Bronchial epithelial cell (primary cell): ENCODE results near the gene EPHB1. TPM values are rescaled to one million over a fixed set of nuclear protein-coding genes. Genes with fewer than 3 reads are reported as not detected.

ENCODE experiments used
- DNase-seq: peaks from one replicate; pipeline ENCODE4 v3.0.0-alpha.2; 2010; ENCODE audit warnings: low read depth
- FAIRE-seq: peaks from 2 replicates; lab custom pipeline; 2011; peaks lifted over from hg19 to GRCh38; lab: Jason Lieb, UNC
- H3K27me3 ChIP-seq: 2 replicates; pipeline ENCODE4 v1.5.1; 2011; ENCODE audit warnings: low read length; ENCODE audit not compliant: control insufficient read depth, insufficient read depth
- H3K36me3 ChIP-seq: 2 replicates; pipeline ENCODE4 v1.5.1; 2011; ENCODE audit warnings: low read length; ENCODE audit not compliant: control insufficient read depth, insufficient read depth
- H3K4me3 ChIP-seq: 2 replicates; pipeline ENCODE4 v1.5.1; 2011; ENCODE audit warnings: mild to moderate bottlenecking, low read depth, low read length, control low read depth
- CTCF ChIP-seq: IDR thresholded peaks from 2 replicates; pipeline ENCODE4 v1.5.1; 2011; ENCODE audit warnings: mild to moderate bottlenecking, moderate library complexity, low read length, control low read depth, inconsistent platforms; ENCODE audit not compliant: insufficient read depth, severe bottlenecking
- total RNA-seq: library from RNA; depleted of rRNA; stranded (reverse); fragments of >200 nt; gene quantifications from 2 replicates; pipeline ENCODE4 v1.2.1, GENCODE V29; 2014

The EPHB1 gene
- total RNA-seq, 1 donor from 2014 or later = under 0.01 TPM

GRCh38 chr3:134815519-134815918, 20.5 kb downstream of the EPHB1 start:
- no peak for TF ChIP-seq CTCF
- Histone ChIP-seq H3K4me3 (no peak overlapping the region), H3K36me3 (no peaks in the 10 kb centered on the region), H3K27me3 (no peaks in the 10 kb centered on the region)
- no peak for FAIRE-seq
- DNase-seq = no peak

- DNase-seq = no peak
- no peak for TF ChIP-seq CTCF
- Histone ChIP-seq H3K36me3 (no peaks in the 10 kb centered on the region), H3K27me3 (no peaks in the 10 kb centered on the region), H3K4me3 (no peak overlapping the region)
- no peak for FAIRE-seq
These were observed 21.6 kb downstream of the EPHB1 start for GRCh38 chr3:134816623-134817022.

- no peak for FAIRE-seq
- TF ChIP-seq CTCF = no peak
These were observed 22.2 kb downstream of the EPHB1 start for GRCh38 chr3:134817297-134817696.

GRCh38 chr3:134820994-134821393, 25.9 kb downstream of the EPHB1 start:
- Histone ChIP-seq H3K4me3 (no peak overlapping the region), H3K36me3 (no peaks in the 10 kb centered on the region), H3K27me3 (no peaks in the 10 kb centered on the region)
- no peak for TF ChIP-seq CTCF
- DNase-seq (no peak), FAIRE-seq (no peak)

More at GRCh38 chr3:134817297-134817696, 22.2 kb downstream of the EPHB1 start:
- Histone ChIP-seq H3K36me3 (no peaks in the 10 kb centered on the region), H3K4me3 (no peak overlapping the region), H3K27me3 (no peaks in the 10 kb centered on the region)
- DNase-seq = no peak

GRCh38 chr3:134822090-134822489, 27.0 kb downstream of the EPHB1 start:
- Histone ChIP-seq H3K27me3 (no peaks in the 10 kb centered on the region), H3K36me3 (no peaks in the 10 kb centered on the region), H3K4me3 (no peak overlapping the region)
- no peak for TF ChIP-seq CTCF
- no peak for FAIRE-seq
- DNase-seq = no peak

- Histone ChIP-seq H3K4me3 (no peak overlapping the region), H3K36me3 (no peaks in the 10 kb centered on the region), H3K27me3 (no peaks in the 10 kb centered on the region)
- DNase-seq (no peak), FAIRE-seq (no peak)
- TF ChIP-seq CTCF = no peak
These were observed 28.6 kb downstream of the EPHB1 start for GRCh38 chr3:134823679-134824078.
